IMR-90 (cell line): ENCODE data around the gene CSKMT. TPM values are rescaled to one million over a fixed set of nuclear protein-coding genes. Genes with fewer than 3 reads are reported as not detected.

Experiments used
- ATAC-seq: fragments of 200-7000 bp; cut with Tn5 transposase; 2 replicates; pipeline ENCODE4 v1.9.1; 2020; ENCODE audit warnings: low read depth, mild to moderate bottlenecking, moderate library complexity
- BruUV-seq: library from RNA; stranded (reverse); fragments of 400-500 nt; replicated peaks from 2 replicates; lab custom pipeline; 2021; lab: Mats Ljungman, UMichigan
- CTCF ChIA-PET: fragments of 300-600 bp; formaldehyde crosslinking; extraction: SDS; loops from one replicate; lab custom pipeline; 2021; ENCODE audit warnings: antibody characterized with exemption; lab: Yijun Ruan, JAX
- POLR2A ChIA-PET: fragments of 300-600 bp; sonication (Branson Sonifier 250); formaldehyde crosslinking; loops from one replicate; lab custom pipeline; 2022; ENCODE audit warnings: antibody characterized with exemption; ENCODE audit not compliant: unreplicated experiment; lab: Charles Lee
- DNase-seq: peaks from one replicate; pipeline ENCODE4 v3.0.0; 2013
- H2AFZ ChIP-seq: replicated peaks from 2 replicates; pipeline ENCODE3; 2013; ENCODE audit warnings: low read length, mild to moderate bottlenecking; ENCODE audit not compliant: poor library complexity
- H2AK5ac ChIP-seq: 2 replicates; pipeline ENCODE4 v1.6.1; 2013; ENCODE audit warnings: low read depth, low read length, inconsistent platforms
- H2AK9ac ChIP-seq: replicated peaks from 2 replicates; pipeline ENCODE3; 2013; ENCODE audit warnings: mild to moderate bottlenecking, low read depth, low read length, moderate library complexity; ENCODE audit not compliant: poor library complexity
- H2BK120ac ChIP-seq: 2 replicates; pipeline ENCODE4 v1.6.1; 2013; ENCODE audit warnings: low read depth, low read length, inconsistent platforms
- H2BK15ac ChIP-seq: 3 replicates; pipeline ENCODE4 v1.6.1; 2013; ENCODE audit warnings: low read depth, low read length, inconsistent platforms
- H2BK20ac ChIP-seq: 2 replicates; pipeline ENCODE4 v1.6.1; 2013; ENCODE audit warnings: low read depth, mild to moderate bottlenecking, inconsistent platforms, low read length, moderate library complexity
- H2BK5ac ChIP-seq: 2 replicates; pipeline ENCODE4 v1.6.1; 2013; ENCODE audit warnings: mild to moderate bottlenecking, low read depth, low read length, inconsistent platforms; ENCODE audit not compliant: poor library complexity, severe bottlenecking
- H3K14ac ChIP-seq: replicated peaks from 2 replicates; pipeline ENCODE4 v1.6.1; 2013; ENCODE audit warnings: low read depth, low read length, inconsistent platforms
- H3K18ac ChIP-seq: 2 replicates; pipeline ENCODE4 v1.6.1; 2013; ENCODE audit warnings: low read depth, low read length, control low read depth
- H3K23ac ChIP-seq: 2 replicates; pipeline ENCODE4 v1.6.1; 2013; ENCODE audit warnings: low read depth, low read length, inconsistent platforms
- H3K27ac ChIP-seq: 2 replicates; pipeline ENCODE4 v1.5.1; 2013; ENCODE audit warnings: mild to moderate bottlenecking, control low read depth, low read length; ENCODE audit not compliant: insufficient read depth
- H3K27me3 ChIP-seq: 2 replicates; pipeline ENCODE4 v1.6.1; 2013; ENCODE audit warnings: low read length; ENCODE audit not compliant: control insufficient read depth, insufficient read depth
- H3K36me3 ChIP-seq: 2 replicates; pipeline ENCODE4 v1.6.1; 2013; ENCODE audit warnings: low read length, mixed read lengths; ENCODE audit not compliant: control insufficient read depth, insufficient read depth
- H3K4ac ChIP-seq: 2 replicates; pipeline ENCODE4 v1.6.1; 2013; ENCODE audit warnings: low read depth, low read length, inconsistent platforms
- H3K4me1 ChIP-seq: 2 replicates; pipeline ENCODE4 v1.6.1; 2013; ENCODE audit warnings: low read length, mixed read lengths; ENCODE audit not compliant: control insufficient read depth, insufficient read depth
- H3K4me2 ChIP-seq: 2 replicates; pipeline ENCODE4 v1.6.1; 2013; ENCODE audit warnings: low read depth, mild to moderate bottlenecking, control low read depth, low read length, moderate library complexity
- H3K4me3 ChIP-seq: 2 replicates; pipeline ENCODE4 v1.5.1; 2013; ENCODE audit warnings: low read depth, mild to moderate bottlenecking, control low read depth, low read length, moderate library complexity; ENCODE audit not compliant: insufficient read depth
- H3K56ac ChIP-seq: 2 replicates; pipeline ENCODE4 v1.6.1; 2013; ENCODE audit warnings: low read length, inconsistent platforms; ENCODE audit not compliant: insufficient read depth; ENCODE audit errors: extremely low read depth
- H3K79me1 ChIP-seq, 2 experiments: 2 replicates each; pipeline ENCODE4 v1.6.1; 2013; ENCODE audit warnings: low read length in 2 of 2, inconsistent platforms in 1 of 2, low read depth in 1 of 2
- H3K9ac ChIP-seq: 2 replicates; pipeline ENCODE4 v1.6.1; 2013; ENCODE audit warnings: low read depth, low read length, control low read depth
- H3K9me1 ChIP-seq: 2 replicates; pipeline ENCODE4 v1.6.1; 2013; ENCODE audit warnings: low read length, inconsistent platforms; ENCODE audit not compliant: insufficient read depth
- H3K9me3 ChIP-seq: 2 replicates; pipeline ENCODE4 v1.6.1; 2013; ENCODE audit warnings: low read length; ENCODE audit not compliant: control insufficient read depth, insufficient read depth
- H4K20me1 ChIP-seq: 2 replicates; pipeline ENCODE4 v1.6.1; 2013; ENCODE audit warnings: low read length, inconsistent platforms; ENCODE audit not compliant: insufficient read depth
- H4K5ac ChIP-seq: 2 replicates; pipeline ENCODE4 v1.6.1; 2013; ENCODE audit warnings: mild to moderate bottlenecking, low read depth, low read length, control low read depth
- H4K8ac ChIP-seq, 2 experiments: 2 replicates each; pipeline ENCODE4 v1.6.1; 2013; ENCODE audit warnings: low read depth in 2 of 2, low read length in 2 of 2, control low read depth in 1 of 2, inconsistent platforms in 1 of 2
- H4K91ac ChIP-seq: 2 replicates; pipeline ENCODE4 v1.6.1; 2013; ENCODE audit warnings: low read depth, low read length, inconsistent platforms; ENCODE audit not compliant: insufficient read depth
- CEBPB ChIP-seq: IDR thresholded peaks from 2 replicates; pipeline ENCODE4 v1.6.1; 2012; ENCODE audit warnings: low read depth, low read length, improper control_type of control experiment
- CHD1 ChIP-seq: IDR thresholded peaks from 2 replicates; pipeline ENCODE4 v1.6.1; 2012; ENCODE audit warnings: low read depth, low read length, improper control_type of control experiment
- CTCF ChIP-seq: conservative IDR thresholded peaks from 2 replicates; pipeline ENCODE4 v1.5.1; 2012; ENCODE audit warnings: mild to moderate bottlenecking, low read depth, low read length, improper control_type of control experiment
- ELK1 ChIP-seq: fragments of 150-350 bp; IDR thresholded peaks from 2 replicates; pipeline ENCODE4 v1.6.1; 2016; ENCODE audit warnings: low read depth, mild to moderate bottlenecking, low read length, moderate library complexity, borderline replicate concordance
- FOS ChIP-seq: fragments of 150-350 bp; IDR thresholded peaks from 2 replicates; pipeline ENCODE4 v1.6.1; 2016; ENCODE audit warnings: low read depth, low read length
- MAFK ChIP-seq: IDR thresholded peaks from 2 replicates; pipeline ENCODE4 v1.6.1; 2012; ENCODE audit warnings: low read depth, low read length, improper control_type of control experiment
- MAZ ChIP-seq: IDR thresholded peaks from 2 replicates; pipeline ENCODE4 v1.6.1; 2012; ENCODE audit warnings: low read depth, mild to moderate bottlenecking, low read length, improper control_type of control experiment, moderate library complexity, borderline replicate concordance
- MXI1 ChIP-seq: IDR thresholded peaks from 2 replicates; pipeline ENCODE4 v1.6.1; 2012; ENCODE audit warnings: low read depth, mild to moderate bottlenecking, low read length, moderate library complexity, borderline replicate concordance
- NFE2L2 ChIP-seq: fragments of 150-350 bp; IDR thresholded peaks from 2 replicates; pipeline ENCODE4 v1.6.1; 2016; ENCODE audit warnings: low read depth, mild to moderate bottlenecking, low read length
- POLR2A ChIP-seq: IDR thresholded peaks from 2 replicates; pipeline ENCODE4 v1.6.1; 2012; ENCODE audit warnings: mild to moderate bottlenecking, low read depth, low read length
- RAD21 ChIP-seq: IDR thresholded peaks from 2 replicates; pipeline ENCODE4 v1.6.1; 2012; ENCODE audit warnings: low read length, improper control_type of control experiment
- RFX5 ChIP-seq: IDR thresholded peaks from 2 replicates; pipeline ENCODE4 v1.8.0; 2012; ENCODE audit warnings: low read depth, mild to moderate bottlenecking, low read length, moderate library complexity
- USF2 ChIP-seq: fragments of 150-350 bp; IDR thresholded peaks from 2 replicates; pipeline ENCODE4 v1.6.1; 2017; ENCODE audit warnings: mild to moderate bottlenecking, antibody characterized with exemption, low read length, low read depth
- WGBS, 2 experiments: methylation state at CpG; one replicate each; pipeline versions ENCODE4 v1.1.5 to v1.1.7; 2013; ENCODE audit warnings: missing lambda C conversion rate in 2 of 2; ENCODE audit not compliant: insufficient read length in 1 of 2; ENCODE audit errors: extremely low coverage in 2 of 2; 5-methylcytosine and 5-hydroxymethylcytosine counted together
- dilution Hi-C: fragments of 300-500 bp; cut with HindIII; formaldehyde crosslinking; loops from one replicate; pipeline ENCODE4 v1.14.3; 2018; ENCODE audit warnings: low sequenced_read_pairs; ENCODE audit not compliant: unreplicated experiment
- in situ Hi-C: fragments of 300-500 bp; cut with MboI; formaldehyde crosslinking; loops from 3 replicates; pipeline ENCODE4 v1.14.3; 2019; ENCODE audit warnings: low sequenced_read_pairs, inconsistent platforms, mixed read lengths
- intact Hi-C: fragments of 100-400 bp; cut with micrococcal nuclease; formaldehyde crosslinking; loops from 2 replicates; pipeline ENCODE4 v1.10.0; 2022
- polyA plus RNA-seq, 3 experiments: library from polyadenylated mRNA; depleted of rRNA; stranded (reverse); fragments of >200 nt; gene quantifications; 2 replicates each; pipeline ENCODE4 v1.2.3, GENCODE V29; 2012; ENCODE audit warnings: low replicate concordance in 1 of 3
- total RNA-seq: library from RNA; depleted of rRNA; stranded (reverse); fragments of >200 nt; gene quantifications from 2 replicates; pipeline ENCODE4 v1.2.3, GENCODE V29; 2012

CSKMT gene
- total and polyA plus RNA-seq, 2 of the 4 experiments (the other 2 are of a cell fraction): 5.3 to 7.9 TPM

- TF ChIP-seq MXI1: no peak
Measured at GRCh38 chr11:62680825-62681240, 15.7 kb downstream of the CSKMT start (continued).

- POLR2A ChIA-PET: no interaction called here
Measured at GRCh38 chr11:62682518-62682917, 17.4 kb downstream of the CSKMT start.

More at GRCh38 chr11:62682518-62682917, 17.4 kb downstream of the CSKMT start:
- H4K20me1 ChIP-seq: no peaks in the 10 kb centered on the region
- no peak overlapping the region for H3K27ac ChIP-seq
- peaks cover 4% of the 10 kb centered on the region; the same call in 1 of the 2 replicates for H3K9me1 ChIP-seq
- no peaks in the 10 kb centered on the region for H3K27me3 ChIP-seq
- ATAC-seq (no peak), DNase-seq (no peak)
- no peak overlapping the region for H3K56ac ChIP-seq
- H2BK20ac ChIP-seq: no peak overlapping the region
- peaks cover 8% of the 10 kb centered on the region for H3K4me1 ChIP-seq
- H3K23ac ChIP-seq: no peak overlapping the region
- dilution Hi-C loops (no loop called here), in situ Hi-C loops (no loop called here), intact Hi-C loops (no loop called here)
- H4K8ac ChIP-seq: no peak overlapping the region
- no peak overlapping the region for H2BK5ac ChIP-seq
- no peak overlapping the region for H3K4ac ChIP-seq
- no peak overlapping the region for H2AFZ ChIP-seq
- WGBS, 2 experiments: 84% methylated on average over 3 of the region's 7 CpGs; no CpG with 5 or more reads in 1 of the 2 experiments
- no peak overlapping the region for H2BK120ac ChIP-seq
- no peak overlapping the region for H3K4me3 ChIP-seq
- peaks cover 5 to 19% of the 10 kb centered on the region in 2 experiments; a peak in 3 of 4 replicates for H3K79me1 ChIP-seq
- H3K36me3 ChIP-seq: peaks cover 4% of the 10 kb centered on the region
- CTCF ChIA-PET: no interaction called here
- H3K4me2 ChIP-seq: no peak overlapping the region
- H2AK9ac ChIP-seq: no peak overlapping the region
- H3K18ac ChIP-seq: no peak overlapping the region
- H2BK15ac ChIP-seq: no peak overlapping the region
- no peak overlapping the region for H4K5ac ChIP-seq
- no peak overlapping the region for H4K91ac ChIP-seq
- no peaks in the 10 kb centered on the region for H3K9me3 ChIP-seq
- no peak overlapping the region for H3K9ac ChIP-seq
- H3K14ac ChIP-seq: no peak overlapping the region
- TF ChIP-seq MAFK (no peak), MAZ (no peak), POLR2A (no peak), RAD21 (no peak), CEBPB (no peak), CTCF (no peak), USF2 (no peak), RFX5 (no peak), NFE2L2 (no peak), FOS (no peak), ELK1 (no peak), CHD1 (no peak)
- peak overlapping the region; percentile 16; the same call in 1 of the 2 replicates for H2AK5ac ChIP-seq
- no TSS peak for BruUV-seq
